ENCODE results near the gene TRIM45. TPM values are rescaled to one million over a fixed set of nuclear protein-coding genes. Genes with fewer than 3 reads are reported as not detected.
"Not testable (repeated sequence)": the region's sequence is repeated elsewhere in the genome, so short reads cannot be mapped to it uniquely, and the experiment has no call there.

Gene TRIM45
- total and polyA plus RNA-seq, 5 experiments from 2014 or later = 0.14 to 0.19 TPM; not detected in 3

DNA sequence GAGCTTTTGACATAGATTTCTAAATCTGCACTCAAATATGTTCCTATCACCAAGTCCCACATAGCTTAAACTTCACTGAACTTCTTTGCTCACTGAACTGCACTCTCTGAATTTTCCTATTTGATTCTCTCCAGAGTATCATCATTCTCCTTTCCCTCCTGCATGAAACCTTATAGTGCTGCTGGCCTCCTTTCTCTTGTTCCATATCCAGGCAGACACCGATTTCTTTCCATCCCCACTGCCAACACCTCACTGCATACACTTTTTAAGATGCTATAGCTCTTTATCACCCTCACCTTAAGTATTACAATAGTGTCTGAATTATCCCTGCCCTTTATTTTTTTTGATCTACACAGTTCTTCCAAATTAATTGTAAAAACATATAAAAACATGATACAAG lies 3.1 kb upstream of the TRIM45 start:
- POLR2A ChIA-PET = no interaction called here
- H3K9me3 Mint-ChIP-seq = no peaks in the 10 kb centered on the region
- no peak for ATAC-seq
- H3K27ac Mint-ChIP-seq = no peak overlapping the region
- no peak overlapping the region for H3K4me3 Mint-ChIP-seq
- peaks cover 2 to 10% (median 8%) of the 10 kb centered on the region in 4 donors for H3K4me1 Mint-ChIP-seq
- peaks cover 0 to 23% (median 6%) of the 10 kb centered on the region in 5 donors for H3K27me3 Mint-ChIP-seq
- H3K36me3 Mint-ChIP-seq = no peaks in the 10 kb centered on the region
- DNase-seq = no peak

DNA sequence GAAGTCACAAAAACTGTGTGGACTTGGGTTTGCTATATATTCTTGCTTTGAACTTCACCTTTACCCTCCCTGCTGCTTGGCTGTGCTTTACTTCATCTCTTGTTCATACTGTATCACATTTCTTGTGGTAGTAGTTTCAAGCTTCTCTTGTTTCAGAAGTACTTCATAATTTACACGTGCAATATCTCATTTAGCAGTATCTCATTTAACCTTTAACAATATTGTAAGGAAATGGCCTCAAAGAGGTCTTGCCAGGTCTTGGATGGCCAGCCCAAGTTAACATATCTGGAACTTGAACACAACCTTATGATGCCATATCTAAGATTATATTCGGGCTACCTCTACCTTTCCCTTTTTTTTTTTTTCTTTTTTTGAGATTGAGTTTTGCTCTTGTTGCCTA lies 1.7 kb upstream of the TRIM45 start:
- H3K27me3 Mint-ChIP-seq = peaks cover under 1 to 26% (median 6%) of the 10 kb centered on the region in 5 donors
- H3K4me3 Mint-ChIP-seq = peak overlapping the region in 8 of 10 donors; percentile 5 to 77 (median 21)
- POLR2A ChIA-PET = interaction anchor here (0.6 kb wide), 1 partner anchor 650 kb away, joined by 8 read pairs; no protein-coding TSS in a partner anchor
- DNase-seq (no peak), ATAC-seq (no peak)
- no peak overlapping the region for H3K27ac Mint-ChIP-seq
- H3K4me1 Mint-ChIP-seq = peaks cover 2 to 8% (median 7%) of the 10 kb centered on the region in 4 donors
- H3K9me3 Mint-ChIP-seq = no peaks in the 10 kb centered on the region
- H3K36me3 Mint-ChIP-seq = no peaks in the 10 kb centered on the region

DNA sequence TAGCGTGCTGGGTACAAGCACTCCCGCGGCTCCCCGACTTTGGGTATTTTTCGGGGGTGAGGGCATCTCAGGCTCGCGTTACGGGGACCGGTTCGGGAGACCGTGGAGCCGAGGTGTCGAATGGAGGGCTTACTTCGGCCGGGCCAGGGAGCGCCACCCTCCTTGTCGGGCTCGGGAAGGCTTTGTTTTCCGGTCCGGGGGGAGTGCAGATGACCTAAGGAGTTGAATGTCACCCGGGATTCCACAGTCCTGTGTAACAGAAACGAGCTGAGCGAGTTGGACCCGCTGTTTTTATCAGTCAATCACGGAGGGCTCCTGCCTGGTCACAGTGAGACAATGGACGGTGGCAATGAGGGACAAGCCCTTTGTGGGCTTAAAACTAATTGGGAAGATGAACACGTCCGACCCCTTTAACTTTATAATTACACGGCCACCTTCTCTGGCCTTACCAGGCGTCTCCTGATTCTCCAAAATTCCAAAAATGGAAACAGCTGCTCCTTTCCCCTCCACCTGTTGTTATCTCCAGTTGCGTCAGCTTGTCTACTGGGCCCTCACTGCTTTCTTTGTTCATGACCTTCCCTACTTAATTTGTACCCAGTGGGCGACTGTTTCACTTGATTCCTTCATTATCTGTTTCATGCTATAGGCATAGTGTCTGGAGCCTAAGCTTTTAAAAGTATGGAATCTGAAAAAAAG lies 929 bp upstream of the TRIM45 start:
- Mint-ChIP-seq H3K4me3 (peak overlapping the region; percentile 77 to 90 (median 86)), H3K36me3 (no peaks in the 10 kb centered on the region), H3K9me3 (no peaks in the 10 kb centered on the region), H3K27ac (peak overlapping the region in 2 of 10 donors; percentile 18 to 62), H3K27me3 (peaks cover 5 to 24% (median 9%) of the 10 kb centered on the region in 5 donors), H3K4me1 (peaks cover 2 to 8% (median 7%) of the 10 kb centered on the region in 4 donors)
- DNase-seq (no peak), ATAC-seq (no peak)
- POLR2A ChIA-PET = interaction anchor here (0.6 to 0.8 kb wide), 3 partner anchors 245 to 649 kb away, joined by 3 to 8 read pairs (median 4); partner anchors contain the start of gene MAN1A2

DNA sequence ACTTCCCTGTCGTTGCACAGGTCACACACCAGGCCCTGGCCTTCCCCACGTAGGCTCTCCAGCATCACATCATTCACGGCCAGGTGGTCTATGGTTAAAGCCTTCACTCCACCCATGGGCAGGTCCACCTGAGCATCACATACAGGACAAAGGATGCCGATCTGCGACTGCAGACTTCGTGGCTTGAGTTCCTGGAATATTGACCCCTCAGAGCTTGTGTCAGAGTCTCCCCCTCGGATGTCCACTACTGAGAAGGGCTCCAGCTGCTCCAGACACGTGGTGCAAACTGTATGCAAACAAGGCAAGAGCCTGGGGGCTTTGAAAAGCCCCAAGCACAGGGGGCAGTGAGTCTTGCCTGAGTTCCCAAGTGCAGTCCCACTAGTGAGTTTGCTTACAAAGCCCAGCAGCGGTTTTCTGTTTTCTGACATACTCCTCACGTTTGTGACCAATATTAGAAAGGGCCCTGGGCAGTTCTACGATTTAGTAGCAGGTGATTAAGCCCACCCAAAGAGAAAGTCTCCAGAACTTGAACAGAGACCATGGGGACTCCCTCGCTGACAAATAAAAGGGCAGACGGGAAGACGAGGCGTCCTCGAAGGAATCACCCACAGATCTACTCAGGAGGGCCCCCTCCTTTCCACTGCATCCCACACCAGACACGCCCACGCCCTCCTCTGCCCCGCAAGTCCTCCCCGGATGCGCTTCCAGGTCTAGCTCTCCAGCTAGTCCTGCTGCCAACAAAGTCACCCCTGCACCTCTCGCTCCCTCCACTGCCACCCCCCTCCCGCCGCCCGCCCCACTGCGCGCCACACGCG lies 568 bp downstream of the TRIM45 start:
- Mint-ChIP-seq H3K4me1 (peaks cover 4 to 8% (median 7%) of the 10 kb centered on the region in 4 donors), H3K27me3 (peaks cover 4 to 20% (median 16%) of the 10 kb centered on the region in 5 donors), H3K9me3 (no peaks in the 10 kb centered on the region), H3K4me3 (peak overlapping the region; percentile 77 to 88 (median 84)), H3K27ac (peak overlapping the region in 4 of 10 donors; percentile 8 to 61 (median 31)), H3K36me3 (no peaks in the 10 kb centered on the region)
- DNase-seq (peak in 2 of 10 donors; percentile 7 to 10), ATAC-seq (no peak)
- POLR2A ChIA-PET = no interaction called here

DNA sequence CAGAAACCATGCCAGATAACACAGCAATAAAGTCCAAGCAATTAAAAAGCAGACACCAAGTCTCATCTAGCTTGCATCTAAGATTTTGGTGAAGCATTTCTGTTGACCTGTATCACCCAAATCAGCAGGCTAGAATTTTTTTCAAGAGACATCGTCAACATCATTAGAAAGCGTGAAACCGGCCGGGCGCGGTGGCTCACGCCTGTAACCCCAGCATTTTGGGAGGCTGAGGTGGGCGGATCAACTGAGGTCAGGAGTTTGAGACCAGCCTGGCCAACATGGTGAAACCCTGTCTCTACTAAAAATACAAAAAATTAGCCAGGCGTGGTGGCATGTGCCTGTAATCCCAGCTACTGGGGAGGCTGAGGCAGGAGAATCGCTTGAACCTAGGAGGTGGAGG lies 2.4 kb downstream of the TRIM45 start:
- POLR2A ChIA-PET = interaction anchor here (0.6 kb wide), 1 partner anchor 418 kb away, joined by 3 read pairs; no protein-coding TSS in a partner anchor
- not testable (repeated sequence) for H3K9me3 Mint-ChIP-seq, H3K4me3 Mint-ChIP-seq, DNase-seq, H3K27ac Mint-ChIP-seq, ATAC-seq, H3K36me3 Mint-ChIP-seq
- Mint-ChIP-seq H3K4me1 (peaks cover 4 to 13% (median 7%) of the 10 kb centered on the region in 4 donors), H3K27me3 (peaks cover 4 to 20% (median 16%) of the 10 kb centered on the region in 5 donors)

DNA sequence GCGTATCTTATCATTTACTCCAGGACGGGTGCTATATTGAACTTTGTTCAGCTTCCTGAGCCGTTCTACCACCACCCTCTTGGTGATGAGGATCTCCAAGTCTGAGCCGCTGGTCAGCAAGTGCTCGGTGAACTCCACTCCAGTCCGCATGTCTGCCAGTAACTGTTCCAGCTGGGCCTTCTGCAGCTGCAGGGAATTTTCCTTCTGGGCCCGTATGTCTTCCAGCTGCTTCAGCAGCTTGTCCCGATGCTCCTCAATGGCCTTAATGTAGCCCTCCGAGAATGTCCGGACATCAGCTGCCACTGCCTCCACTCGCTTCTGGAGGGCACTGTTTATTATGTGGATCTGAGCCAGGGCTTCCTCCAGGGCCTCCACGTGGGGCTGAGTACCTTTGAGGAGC lies 3.4 kb downstream of the TRIM45 start:
- POLR2A ChIA-PET = no interaction called here
- H3K27me3 Mint-ChIP-seq = peaks cover 4 to 20% (median 14%) of the 10 kb centered on the region in 5 donors
- ATAC-seq = no peak

DNA sequence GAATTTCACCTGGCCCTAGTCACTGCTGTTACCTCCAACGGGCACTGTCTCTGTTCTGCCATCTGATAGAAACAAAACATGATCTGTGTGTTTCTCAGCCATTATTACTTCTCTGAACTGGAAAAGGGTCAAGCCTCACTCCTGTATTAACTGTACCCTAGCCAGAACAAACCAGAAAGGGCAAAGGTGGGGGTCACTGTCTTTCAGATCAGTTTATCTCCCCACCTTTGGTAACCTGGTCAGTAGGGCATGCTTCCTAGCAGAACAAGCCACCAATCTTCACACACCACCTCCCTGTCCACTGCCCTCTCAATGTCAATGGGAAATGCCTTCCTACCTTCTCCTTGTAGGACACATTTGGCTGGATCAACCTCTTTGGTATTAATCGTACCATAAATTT lies 3.9 kb downstream of the TRIM45 start:
- Mint-ChIP-seq H3K4me1 (peaks cover 3 to 12% (median 4%) of the 10 kb centered on the region in 4 donors), H3K27me3 (peaks cover 3 to 20% (median 12%) of the 10 kb centered on the region in 5 donors), H3K4me3 (no peak overlapping the region), H3K27ac (peak overlapping the region in 1 of 10 donors; percentile 24), H3K36me3 (no peaks in the 10 kb centered on the region), H3K9me3 (no peaks in the 10 kb centered on the region)
- DNase-seq = no peak
- POLR2A ChIA-PET = no interaction called here
- no peak for ATAC-seq

More for the DNA sequence above, 3.4 kb downstream of the TRIM45 start:
- Mint-ChIP-seq H3K4me3 (no peak overlapping the region), H3K36me3 (no peaks in the 10 kb centered on the region), H3K9me3 (no peaks in the 10 kb centered on the region), H3K4me1 (peaks cover 4 to 13% (median 6%) of the 10 kb centered on the region in 4 donors), H3K27ac (no peak overlapping the region)
- DNase-seq = no peak

DNA sequence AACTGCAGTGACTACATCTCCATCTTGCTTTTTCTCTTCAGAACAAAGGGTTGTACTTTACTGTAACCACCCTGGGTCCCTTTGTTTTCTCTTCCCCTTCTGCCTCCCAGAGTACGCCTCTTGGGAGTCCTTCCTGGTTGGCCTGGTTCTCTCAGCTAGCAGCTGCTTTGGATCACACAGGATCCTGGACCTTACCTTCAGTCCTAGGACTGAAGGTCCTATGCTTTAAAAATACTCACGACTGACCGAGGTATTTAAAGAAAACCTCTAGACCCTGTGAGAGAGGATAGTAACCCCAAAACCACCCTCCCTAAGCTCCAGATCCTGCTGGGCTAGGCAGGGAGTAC lies 4.8 kb downstream of the TRIM45 start:
- DNase-seq (no peak), ATAC-seq (no peak)

DNA sequence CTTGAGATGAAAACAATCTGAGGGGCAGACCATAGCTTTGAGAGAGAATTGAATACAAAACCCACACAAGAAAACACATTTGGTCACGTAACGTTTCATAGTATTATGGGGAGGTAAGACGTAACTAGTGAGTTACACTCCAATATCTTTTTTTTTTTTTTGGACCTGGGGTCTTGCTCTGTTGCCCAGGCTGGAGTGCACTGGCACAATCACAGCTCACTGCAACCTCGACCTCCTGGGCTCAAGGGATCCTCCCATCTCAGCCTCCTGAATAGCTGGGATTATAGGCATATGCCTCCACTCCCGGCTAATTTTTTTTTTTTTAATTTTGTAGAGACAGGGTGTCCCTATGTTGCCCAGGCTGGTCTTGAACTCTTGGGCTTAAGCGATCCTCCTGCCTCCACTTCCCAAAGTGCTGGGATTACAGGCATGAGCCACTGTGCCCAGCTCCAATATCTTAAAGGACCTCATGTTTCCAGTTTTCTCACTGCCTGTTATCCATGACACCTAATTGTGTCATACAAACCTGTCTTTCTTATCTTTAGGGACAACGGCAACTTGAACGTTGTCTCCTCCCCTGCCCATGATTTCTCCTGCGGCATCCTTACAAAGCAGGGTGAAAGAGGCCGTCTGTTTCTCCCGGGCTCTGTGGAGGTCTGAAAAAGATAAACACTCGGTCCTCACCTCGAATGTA lies 5.3 kb downstream of the TRIM45 start:
- POLR2A ChIA-PET = no interaction called here
- ATAC-seq (no peak), DNase-seq (no peak)
- Mint-ChIP-seq H3K9me3 (no peaks in the 10 kb centered on the region), H3K4me3 (no peak overlapping the region), H3K36me3 (no peaks in the 10 kb centered on the region), H3K27me3 (peaks cover 2 to 20% (median 10%) of the 10 kb centered on the region in 5 donors), H3K4me1 (peaks cover 0 to 8% (median 2%) of the 10 kb centered on the region in 4 donors), H3K27ac (no peak overlapping the region)

More for the DNA sequence above, 4.8 kb downstream of the TRIM45 start:
- H3K27me3 Mint-ChIP-seq = peaks cover 2 to 20% (median 10%) of the 10 kb centered on the region in 5 donors
- H3K9me3 Mint-ChIP-seq = no peaks in the 10 kb centered on the region
- POLR2A ChIA-PET = no interaction called here
- H3K27ac Mint-ChIP-seq = no peak overlapping the region
- no peak overlapping the region for H3K4me3 Mint-ChIP-seq
- H3K36me3 Mint-ChIP-seq = no peaks in the 10 kb centered on the region
- peaks cover 0 to 9% (median 3%) of the 10 kb centered on the region in 4 donors for H3K4me1 Mint-ChIP-seq

DNA sequence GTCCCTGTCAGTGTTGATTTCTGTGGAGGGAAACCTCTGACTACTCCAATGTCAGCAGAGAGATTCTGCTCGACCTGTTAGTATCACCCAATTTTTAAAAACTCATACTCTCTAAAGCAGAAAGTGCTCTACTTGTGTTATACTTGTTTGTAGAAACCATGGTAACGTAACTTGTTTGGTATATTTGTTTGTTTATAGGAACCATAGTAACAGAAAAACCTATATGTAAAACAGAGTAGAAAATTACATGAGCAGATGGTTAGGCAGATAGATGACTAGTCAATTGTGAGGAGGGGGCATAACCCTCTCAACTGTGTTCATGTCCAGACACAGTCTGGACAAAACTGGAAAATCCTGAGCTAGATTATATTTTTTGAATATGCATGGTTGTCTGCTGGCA lies 6.7 kb downstream of the TRIM45 start:
- POLR2A ChIA-PET = no interaction called here
- no peak for DNase-seq
- H3K27ac Mint-ChIP-seq = no peak overlapping the region
- H3K27me3 Mint-ChIP-seq = peaks cover 2 to 20% (median 7%) of the 10 kb centered on the region in 5 donors
- peaks cover 0 to 6% (median 1%) of the 10 kb centered on the region in 4 donors for H3K4me1 Mint-ChIP-seq
- H3K36me3 Mint-ChIP-seq = no peaks in the 10 kb centered on the region
- H3K4me3 Mint-ChIP-seq = no peak overlapping the region
- no peak for ATAC-seq
- no peaks in the 10 kb centered on the region for H3K9me3 Mint-ChIP-seq

DNA sequence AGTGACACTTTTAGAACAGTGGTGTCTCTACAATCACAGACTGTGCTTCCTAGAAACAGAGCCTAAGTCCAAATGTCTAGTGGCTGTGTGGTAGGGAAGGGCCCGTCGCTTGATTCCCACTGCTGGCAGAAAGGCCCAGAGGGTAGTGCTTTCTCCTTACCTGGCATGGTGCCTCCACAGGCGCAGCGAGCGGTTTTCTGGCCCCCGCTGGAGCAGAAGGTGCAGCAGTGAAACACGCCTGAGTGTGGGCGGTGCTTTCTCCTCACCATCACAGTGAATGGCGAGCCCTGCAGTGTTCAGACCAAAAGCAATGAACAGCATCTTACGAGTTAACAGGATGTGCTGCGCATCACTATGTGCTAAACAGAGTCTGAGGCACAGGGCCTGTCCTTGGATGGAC lies 8.3 kb downstream of the TRIM45 start:
- ATAC-seq = no peak
- Mint-ChIP-seq H3K27ac (no peak overlapping the region), H3K9me3 (no peaks in the 10 kb centered on the region), H3K36me3 (no peaks in the 10 kb centered on the region), H3K4me3 (no peak overlapping the region), H3K27me3 (peaks cover 2 to 19% (median 4%) of the 10 kb centered on the region in 5 donors), H3K4me1 (peaks cover 0 to 6% (median 1%) of the 10 kb centered on the region in 4 donors)
- no peak for DNase-seq
- POLR2A ChIA-PET = no interaction called here

DNA sequence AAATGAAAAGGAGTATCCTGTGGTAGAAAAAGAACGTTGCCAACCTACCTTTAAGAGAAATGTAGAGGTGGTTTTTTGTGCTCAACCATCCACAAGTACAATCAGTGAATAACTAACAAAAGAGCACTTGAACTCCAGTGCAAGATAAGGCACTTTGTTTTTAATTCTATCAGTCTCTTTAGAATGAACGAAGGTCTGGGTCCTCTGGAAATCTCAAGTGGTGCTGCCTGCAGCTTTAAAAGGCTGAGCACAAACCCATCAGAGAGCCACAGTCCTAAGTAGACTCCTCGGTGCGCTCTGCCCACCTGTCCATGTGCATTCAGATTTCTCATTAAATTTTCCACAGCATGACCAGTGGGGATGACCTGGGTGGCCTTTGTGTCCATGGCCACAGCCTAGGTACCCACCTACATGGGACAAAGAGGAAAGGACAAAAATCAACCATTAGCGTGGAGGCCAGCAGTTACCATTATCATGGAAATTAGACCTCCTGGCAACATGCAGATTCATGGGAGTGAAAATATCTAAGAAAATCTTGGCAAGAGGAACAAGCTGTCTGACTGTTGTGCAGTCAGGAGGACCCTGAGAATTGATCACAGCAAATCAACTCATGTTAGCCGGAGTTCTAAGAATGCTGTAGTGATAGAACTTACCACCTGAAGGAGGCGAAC lies 9.4 kb downstream of the TRIM45 start:
- Mint-ChIP-seq H3K27ac (no peak overlapping the region), H3K9me3 (peaks cover 0 to 2% (median 0%) of the 10 kb centered on the region in 9 donors), H3K4me3 (no peak overlapping the region), H3K27me3 (peaks cover 0 to 9% (median 2%) of the 10 kb centered on the region in 5 donors), H3K4me1 (peaks cover 0 to 6% (median 2%) of the 10 kb centered on the region in 4 donors), H3K36me3 (no peaks in the 10 kb centered on the region)
- DNase-seq = no peak
- no peak for ATAC-seq
- POLR2A ChIA-PET = no interaction called here
